Measurements from ENCODE around the gene MTMR2.

DNA sequence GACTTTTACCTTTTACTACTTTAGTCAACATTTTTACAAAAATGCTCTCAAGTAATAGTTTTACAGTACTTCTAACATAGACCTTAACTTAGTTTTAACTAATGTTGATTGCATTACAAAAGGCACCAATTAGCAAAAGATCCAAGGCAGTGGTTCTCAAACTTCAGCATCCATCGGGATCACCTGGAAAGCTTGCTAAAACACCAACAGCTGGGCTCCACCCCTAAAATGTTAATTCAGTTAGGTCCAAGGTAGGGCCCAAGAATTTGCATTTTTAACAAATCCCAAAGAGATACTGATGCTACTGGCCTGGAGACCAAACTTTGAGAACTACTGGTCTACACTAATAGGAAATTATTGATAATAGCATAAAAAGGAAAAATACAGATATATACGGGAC is 5.9 kb downstream of the MTMR2 start:
- no peak for TF ChIP-seq ZNF335 (CRISPR knock-in tag; IDR thresholded peaks at IDR 0.05)
- TF ChIP-seq ZNF562 (CRISPR knock-in tag; IDR thresholded peaks at IDR 0.05; ENCODE audit: borderline replicate concordance), result no peak
- TF ChIP-seq EP300 (IDR thresholded peaks at IDR 0.05; ENCODE audit: low read depth in 2 of 2, low read length in 2 of 2), result no peak
- TF ChIP-seq EP300 (CRISPR knock-in tag; IDR thresholded peaks at IDR 0.05; ENCODE audit: borderline replicate concordance), result no peak
- TF ChIP-seq ZNF296 (CRISPR knock-in tag; conservative IDR thresholded peaks at IDR 0.05), result no peak

Data from HepG2 (cell line).